GM21390 (cell line): ENCODE measurements around the gene SYNE1.
A peak's percentile ranks its signal among the peaks of the same experiment; 100 is the strongest.

Experiments
- ATAC-seq: cut with Tn5 transposase; IDR thresholded peaks from one replicate; pipeline ENCODE4 v1.9.1; 2021; ENCODE audit not compliant: unreplicated experiment

The SYNE1 gene

GRCh38 chr6:152296648-152297376, 340.4 kb downstream of the SYNE1 start:
- no peak for ATAC-seq

GRCh38 chr6:152295920-152296319, 341.2 kb downstream of the SYNE1 start:
- ATAC-seq, result no peak

GRCh38 chr6:152295346-152295745, 341.8 kb downstream of the SYNE1 start:
- no peak for ATAC-seq

GRCh38 chr6:152293404-152293803, 343.8 kb downstream of the SYNE1 start:
- no peak for ATAC-seq

GRCh38 chr6:152292555-152292954, 344.6 kb downstream of the SYNE1 start:
- no peak for ATAC-seq

- ATAC-seq, result no peak
Measured at GRCh38 chr6:152290693-152291092, 346.5 kb downstream of the SYNE1 start.

- ATAC-seq, result no peak
Measured at GRCh38 chr6:152277826-152278329, 359.3 kb downstream of the SYNE1 start.

GRCh38 chr6:152273638-152274037, 363.5 kb downstream of the SYNE1 start:
- ATAC-seq, result no peak

GRCh38 chr6:152273002-152273401, 364.2 kb downstream of the SYNE1 start:
- ATAC-seq, result no peak

GRCh38 chr6:152272486-152272885, 364.7 kb downstream of the SYNE1 start:
- ATAC-seq, result no peak

GRCh38 chr6:152271776-152272464, 365.2 kb downstream of the SYNE1 start:
- peak; percentile 71 for ATAC-seq

- ATAC-seq, result no peak
Measured at GRCh38 chr6:152270301-152270925, 366.7 kb downstream of the SYNE1 start.

- ATAC-seq, result no peak
Measured at GRCh38 chr6:152268846-152269442, 368.2 kb downstream of the SYNE1 start.

- ATAC-seq, result no peak
Measured at GRCh38 chr6:152267967-152268845, 369.0 kb downstream of the SYNE1 start.

GRCh38 chr6:152265651-152266050, 371.5 kb downstream of the SYNE1 start:
- no peak for ATAC-seq

GRCh38 chr6:152263582-152263981, 373.6 kb downstream of the SYNE1 start:
- no peak for ATAC-seq

- no peak for ATAC-seq
Measured at GRCh38 chr6:152261179-152261578, 376.0 kb downstream of the SYNE1 start.

GRCh38 chr6:152259234-152259633, 377.9 kb downstream of the SYNE1 start:
- ATAC-seq, result no peak

- ATAC-seq, result no peak
Measured at GRCh38 chr6:152257581-152257980, 379.6 kb downstream of the SYNE1 start.

GRCh38 chr6:152250127-152250526, 387.0 kb downstream of the SYNE1 start:
- no peak for ATAC-seq

- no peak for ATAC-seq
Measured at GRCh38 chr6:152248980-152249379, 388.2 kb downstream of the SYNE1 start.
